Measurements from ENCODE around the gene SPATA16. TPM values are rescaled to one million over a fixed set of nuclear protein-coding genes. Genes with fewer than 3 reads are reported as not detected.
"Not testable (repeated sequence)": the region's sequence is repeated elsewhere in the genome, so short reads cannot be mapped to it uniquely, and the experiment has no call there.

The SPATA16 gene
- total and polyA plus RNA-seq, 3 donors from 2014 or later: 23.4 to 82.9 (median 36.6) TPM

DNA sequence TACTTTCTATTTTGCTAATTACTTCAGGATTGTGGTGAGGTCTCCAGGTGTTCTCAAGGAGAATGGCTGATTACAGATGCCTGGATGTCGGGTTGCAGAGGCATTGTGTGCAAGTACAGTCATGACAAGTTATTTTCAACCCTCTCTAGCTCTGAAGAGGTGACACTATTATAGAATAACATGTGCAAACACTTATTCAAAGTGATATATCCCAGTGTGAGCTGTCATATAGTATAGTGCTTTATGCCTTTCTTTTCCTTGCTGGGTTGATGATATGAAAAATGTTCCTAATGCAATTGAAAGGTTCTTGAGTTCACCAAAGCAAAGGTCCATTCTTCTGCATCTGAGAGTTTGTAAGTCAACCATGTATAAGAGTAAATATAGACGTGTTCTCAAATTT lies 167.2 kb downstream of the SPATA16 start:
- no peak overlapping the region for H3K4me3 ChIP-seq

GRCh38 chr3:172972717-172973116 lies 168.3 kb downstream of the SPATA16 start:
- 75 to 82% methylated on average over 5 of the region's 5 CpGs for WGBS, 2 donors
- no peak for DNase-seq
- Histone ChIP-seq H3K27ac (no peak overlapping the region), H3K4me1 (no peaks in the 10 kb centered on the region), H3K4me3 (no peak overlapping the region), H3K9me3 (no peaks in the 10 kb centered on the region), H3K36me3 (ENCODE audit: low read depth, missing control alignments) (no peaks in the 10 kb centered on the region), H3K27me3 (no peaks in the 10 kb centered on the region)
- intact Hi-C loops (cut with DNase I; ENCODE audit: low total_unique reads): no loop called here
- TF ChIP-seq POLR2A (IDR thresholded peaks at IDR 0.05): no peak
- no peak for TF ChIP-seq CTCF (IDR thresholded peaks at IDR 0.05)

More for the DNA sequence above, 167.2 kb downstream of the SPATA16 start:
- no peak for DNase-seq
- Histone ChIP-seq H3K9me3 (no peaks in the 10 kb centered on the region), H3K27ac (no peak overlapping the region), H3K36me3 (ENCODE audit: low read depth, missing control alignments) (no peaks in the 10 kb centered on the region), H3K27me3 (no peaks in the 10 kb centered on the region), H3K4me1 (no peaks in the 10 kb centered on the region)
- intact Hi-C loops (cut with DNase I; ENCODE audit: low total_unique reads): no loop called here
- TF ChIP-seq POLR2A (IDR thresholded peaks at IDR 0.05): no peak
- TF ChIP-seq CTCF (IDR thresholded peaks at IDR 0.05): no peak
- WGBS, 2 donors: 77 to 81% methylated on average over 2 of the region's 2 CpGs

- no peak overlapping the region for H3K27ac ChIP-seq
- no peak for TF ChIP-seq POLR2A (IDR thresholded peaks at IDR 0.05)
- TF ChIP-seq CTCF (IDR thresholded peaks at IDR 0.05): no peak
- WGBS, 2 donors: 88 to 89% methylated on average over 1 of the region's 1 CpG
- H3K36me3 ChIP-seq (ENCODE audit: low read depth, missing control alignments): no peaks in the 10 kb centered on the region
- H3K4me1 ChIP-seq: no peaks in the 10 kb centered on the region
- intact Hi-C loops (cut with DNase I; ENCODE audit: low total_unique reads): no loop called here
- H3K9me3 ChIP-seq: no peaks in the 10 kb centered on the region
- no peak overlapping the region for H3K4me3 ChIP-seq
- DNase-seq: no peak
- no peaks in the 10 kb centered on the region for H3K27me3 ChIP-seq
Measured at GRCh38 chr3:172972067-172972466, 169.0 kb downstream of the SPATA16 start.

DNA sequence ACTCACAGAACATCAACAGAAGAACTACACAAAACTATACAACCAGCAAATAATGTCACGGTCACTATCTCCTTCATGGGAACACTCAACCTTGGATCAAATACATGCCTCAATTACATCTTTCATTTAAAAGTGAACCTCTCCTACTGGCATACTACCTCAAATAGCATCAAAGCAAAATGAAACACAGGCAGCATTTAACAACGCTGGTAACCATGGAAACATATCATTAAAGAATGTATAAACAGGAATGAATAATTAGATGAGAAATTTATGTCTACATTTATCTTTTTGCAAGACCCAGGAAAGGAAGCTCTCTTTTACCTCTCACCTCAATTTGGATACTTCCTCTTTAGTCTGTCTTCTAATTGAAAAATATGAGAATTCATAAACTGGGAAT lies 172.4 kb downstream of the SPATA16 start:
- Histone ChIP-seq H3K4me3 (no peak overlapping the region), H3K4me1 (no peaks in the 10 kb centered on the region), H3K27me3 (no peaks in the 10 kb centered on the region), H3K9me3 (no peaks in the 10 kb centered on the region), H3K27ac (no peak overlapping the region), H3K36me3 (ENCODE audit: low read depth, missing control alignments) (no peaks in the 10 kb centered on the region)
- DNase-seq: no peak
- 62 to 68% methylated on average over 2 of the region's 2 CpGs for WGBS, 2 donors
- intact Hi-C loops (cut with DNase I; ENCODE audit: low total_unique reads): no loop called here
- TF ChIP-seq POLR2A (IDR thresholded peaks at IDR 0.05): no peak
- no peak for TF ChIP-seq CTCF (IDR thresholded peaks at IDR 0.05)

DNA sequence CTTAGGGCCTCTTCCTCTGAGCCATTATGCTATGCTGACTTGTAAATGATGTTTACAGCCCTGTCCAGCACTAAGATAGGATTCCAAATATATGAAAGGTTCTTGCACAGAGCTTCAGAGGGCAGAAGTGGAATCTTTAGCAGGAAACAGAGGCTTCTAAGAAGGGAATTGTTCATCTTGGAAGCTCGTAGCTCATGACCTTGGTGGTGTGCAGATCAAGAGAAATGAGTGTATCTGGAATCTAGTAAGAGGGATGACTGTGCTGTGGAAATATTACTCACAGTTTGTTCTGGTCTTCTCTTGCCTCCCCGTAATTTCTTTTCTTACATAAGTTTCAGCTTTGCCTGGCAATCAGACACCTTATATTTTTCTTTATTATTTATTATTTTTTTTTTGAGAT lies 175.8 kb downstream of the SPATA16 start:
- TF ChIP-seq CTCF (IDR thresholded peaks at IDR 0.05) (no peak), POLR2A (IDR thresholded peaks at IDR 0.05) (no peak)
- H3K27me3 ChIP-seq: no peaks in the 10 kb centered on the region
- DNase-seq: no peak
- H3K4me1 ChIP-seq: no peaks in the 10 kb centered on the region
- H3K9me3 ChIP-seq: no peaks in the 10 kb centered on the region
- H3K36me3 ChIP-seq (ENCODE audit: low read depth, missing control alignments): no peaks in the 10 kb centered on the region
- intact Hi-C loops (cut with DNase I; ENCODE audit: low total_unique reads): no loop called here
- H3K4me3 ChIP-seq: no peak overlapping the region
- WGBS, 2 donors: 47 to 53% methylated on average over 2 of the region's 2 CpGs
- H3K27ac ChIP-seq: no peak overlapping the region

DNA sequence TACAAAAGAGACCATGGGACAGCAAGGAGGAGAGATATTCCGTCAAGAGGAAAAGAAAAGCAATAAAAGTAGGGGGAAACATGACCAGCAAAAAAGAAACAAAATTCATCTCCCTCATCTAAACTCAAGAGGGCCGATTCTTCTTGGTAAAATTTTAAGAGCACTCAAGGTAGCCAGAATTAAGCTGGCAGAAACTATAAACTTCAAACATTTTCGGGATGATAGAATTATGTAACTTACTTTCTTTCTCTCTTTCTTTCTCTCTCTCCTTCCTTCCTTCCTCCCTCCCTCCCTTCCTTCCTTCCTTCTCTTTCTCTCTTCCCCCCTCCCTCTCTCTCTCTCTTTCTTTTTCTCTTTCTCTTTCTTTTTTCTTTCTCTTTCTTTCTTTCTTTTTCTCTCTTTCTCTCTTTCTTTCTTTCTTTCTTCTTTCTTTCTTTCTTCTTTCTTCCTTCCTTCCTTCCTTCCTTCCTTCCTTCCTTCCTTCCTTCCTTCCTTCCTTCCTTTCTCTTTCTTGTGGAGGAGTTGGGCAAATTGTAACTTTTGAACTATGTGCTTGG lies 180.3 kb downstream of the SPATA16 start:
- H3K4me1 ChIP-seq; DNase-seq; H3K9me3 ChIP-seq; intact Hi-C loops (cut with DNase I; ENCODE audit: low total_unique reads); H3K27ac ChIP-seq; H3K27me3 ChIP-seq; H3K36me3 ChIP-seq (ENCODE audit: low read depth, missing control alignments); H3K4me3 ChIP-seq: not testable (repeated sequence)
- WGBS, 2 donors: 76 to 79% methylated on average over 3 of the region's 3 CpGs

All from testis (tissue), 3 donors.